T47D (cell line): ENCODE data around the gene GOLGA5.

ENCODE experiments used
- DNase-seq, 2 experiments: peaks; one replicate each; pipeline versions ENCODE4 v3.0.0 to v3.0.0-alpha.2; 2011 to 2012; ENCODE audit warnings: low read depth in 1 of 2, low spot score in 1 of 2
- JUND ChIP-seq: IDR thresholded peaks from 2 replicates; pipeline ENCODE4 v1.6.1; 2012; ENCODE audit warnings: low read depth
- in situ Hi-C: cut with HindIII; loops from 2 replicates; pipeline ENCODE4 v1.10.0; 2016; ENCODE audit warnings: low sequenced_read_pairs, low pct_unique_long_range_greater_than_20kb

GOLGA5 gene

DNA sequence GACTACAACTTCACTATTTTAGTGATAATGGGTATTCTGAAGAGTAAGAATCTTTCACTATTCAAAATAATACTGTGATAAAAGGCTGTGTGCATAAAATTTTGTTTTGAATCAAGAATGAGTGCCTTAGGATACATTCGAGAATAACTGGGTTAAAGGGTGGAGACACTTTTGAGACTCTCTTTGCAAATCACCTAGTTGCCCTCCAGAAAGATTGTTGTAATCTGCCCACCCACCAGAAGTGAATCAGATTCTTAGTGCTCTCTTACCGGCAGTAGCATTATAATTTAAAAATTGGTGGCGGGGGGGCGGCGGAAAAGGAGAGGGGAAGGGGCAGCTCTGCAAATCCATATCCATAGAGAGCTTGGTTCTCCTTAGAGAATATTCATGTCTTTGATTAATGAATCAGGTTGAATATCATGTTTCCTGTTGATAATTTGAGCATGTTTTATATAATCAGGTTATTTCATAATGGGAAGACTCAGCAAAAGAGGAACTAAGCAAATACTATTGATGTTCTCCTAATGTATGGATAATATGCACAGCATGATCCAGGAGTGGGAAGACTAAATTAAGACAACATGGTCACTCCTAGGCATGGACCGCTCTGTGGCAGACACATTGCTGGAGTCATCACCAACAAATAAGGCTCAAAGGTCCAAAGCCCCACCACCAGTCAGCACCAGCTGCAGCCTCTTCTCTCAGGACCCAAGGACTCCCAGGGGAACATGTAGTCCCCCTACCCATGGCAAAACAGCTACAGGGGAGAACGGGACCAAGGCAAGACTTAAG lies 66.1 kb downstream of the GOLGA5 start:
- in situ Hi-C loops = no loop called here
- DNase-seq = no peak
- TF ChIP-seq JUND = no peak

DNA sequence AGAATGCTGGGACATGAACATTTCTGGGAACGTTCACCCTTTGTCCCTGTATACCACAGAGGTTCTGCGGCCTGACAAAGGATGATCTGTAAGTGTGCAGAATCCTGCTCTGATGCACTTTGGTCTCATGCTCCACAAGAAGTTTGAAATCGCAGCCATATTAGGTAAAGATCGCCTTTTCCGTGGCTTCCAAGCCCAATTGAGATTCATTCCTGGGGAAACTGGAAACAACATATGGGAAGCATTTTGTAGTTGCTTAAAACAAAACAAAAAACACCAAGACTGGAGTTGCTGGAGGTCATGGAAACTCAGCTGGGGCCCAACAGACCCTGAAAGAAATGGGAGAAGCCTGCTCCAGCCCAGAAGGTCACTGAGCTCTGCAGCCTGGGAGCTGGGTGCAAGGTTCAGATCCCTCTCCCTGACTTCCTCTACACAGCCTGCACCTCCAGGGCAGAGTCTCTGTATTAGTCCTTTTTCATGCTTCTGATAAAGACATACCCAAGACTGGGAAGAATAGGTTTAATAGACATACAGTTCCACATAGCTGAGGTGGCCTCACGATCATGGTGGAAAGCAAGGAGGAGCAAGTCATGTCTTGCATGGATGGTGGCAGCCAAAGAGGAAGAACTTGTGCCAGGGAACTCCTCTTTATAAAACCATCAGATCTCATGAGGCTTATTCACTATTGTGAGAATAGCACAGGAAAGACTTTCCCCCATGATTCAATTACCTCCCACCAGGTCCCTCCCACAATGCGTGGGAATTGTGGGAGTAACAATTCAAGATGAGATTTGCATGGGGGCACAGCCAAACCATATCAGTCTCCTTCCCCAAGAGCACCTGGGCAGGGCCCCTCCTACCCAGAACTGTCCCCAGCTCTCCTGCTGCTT lies 68.0 kb downstream of the GOLGA5 start:
- TF ChIP-seq JUND = no peak
- no peak for DNase-seq
- in situ Hi-C loops = no loop called here

DNA sequence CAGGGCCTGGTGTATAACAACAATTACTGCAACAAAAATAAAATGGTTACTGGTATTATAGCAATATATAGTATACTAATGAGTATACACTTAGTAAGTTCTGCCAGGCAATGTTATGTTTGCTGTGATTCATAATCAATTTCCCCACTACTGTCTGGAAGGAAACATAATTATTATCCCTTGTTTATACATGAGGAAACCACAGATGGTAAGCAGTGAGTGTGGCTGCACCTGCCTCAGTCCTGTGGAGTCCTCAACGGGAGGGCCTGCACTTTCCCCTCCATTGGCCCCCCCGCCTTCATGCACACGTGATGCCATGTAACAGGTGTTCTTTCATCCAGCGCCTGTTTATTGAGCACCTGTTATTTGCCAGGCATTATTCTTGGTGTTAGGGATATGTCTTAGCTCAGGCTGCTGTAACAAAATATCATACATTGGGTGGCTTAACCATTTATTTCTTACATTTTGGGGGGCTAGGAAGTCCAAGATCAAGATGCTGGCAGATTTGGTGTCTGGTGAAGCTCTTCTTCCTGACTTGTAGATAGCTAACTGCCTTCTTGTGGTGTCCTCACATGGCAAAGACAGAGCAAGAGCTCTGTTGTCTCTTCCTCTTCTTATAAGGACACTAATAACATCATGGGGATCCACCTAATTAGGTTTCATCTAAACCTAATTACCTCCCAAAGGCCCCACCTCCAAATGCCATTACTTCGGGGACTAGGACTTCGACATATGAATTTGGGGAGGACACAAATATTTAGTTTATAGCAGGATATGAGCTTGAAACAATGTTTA lies 69.4 kb downstream of the GOLGA5 start:
- DNase-seq = no peak
- in situ Hi-C loops = no loop called here
- TF ChIP-seq JUND = no peak

DNA sequence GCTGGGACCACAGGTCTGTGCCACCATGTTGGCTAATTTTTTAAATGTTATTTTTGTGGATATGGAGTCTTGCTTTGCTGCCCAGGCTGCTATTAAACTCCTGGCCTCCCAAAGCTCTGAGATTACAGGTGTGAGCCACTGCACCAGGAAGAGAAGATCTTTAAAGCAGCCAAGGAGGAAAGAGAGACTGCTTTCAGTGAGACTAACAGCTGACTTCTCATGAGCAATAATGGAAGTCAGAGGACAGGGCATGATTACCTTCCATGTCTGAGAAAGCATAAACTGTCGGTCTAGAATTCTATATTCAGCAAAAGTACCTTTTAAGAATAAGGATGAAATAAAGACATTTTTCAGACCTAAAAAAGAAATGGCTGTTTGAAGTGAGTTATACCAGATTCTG lies 71.6 kb downstream of the GOLGA5 start:
- in situ Hi-C loops = no loop called here
- TF ChIP-seq JUND = no peak
- DNase-seq = no peak

DNA sequence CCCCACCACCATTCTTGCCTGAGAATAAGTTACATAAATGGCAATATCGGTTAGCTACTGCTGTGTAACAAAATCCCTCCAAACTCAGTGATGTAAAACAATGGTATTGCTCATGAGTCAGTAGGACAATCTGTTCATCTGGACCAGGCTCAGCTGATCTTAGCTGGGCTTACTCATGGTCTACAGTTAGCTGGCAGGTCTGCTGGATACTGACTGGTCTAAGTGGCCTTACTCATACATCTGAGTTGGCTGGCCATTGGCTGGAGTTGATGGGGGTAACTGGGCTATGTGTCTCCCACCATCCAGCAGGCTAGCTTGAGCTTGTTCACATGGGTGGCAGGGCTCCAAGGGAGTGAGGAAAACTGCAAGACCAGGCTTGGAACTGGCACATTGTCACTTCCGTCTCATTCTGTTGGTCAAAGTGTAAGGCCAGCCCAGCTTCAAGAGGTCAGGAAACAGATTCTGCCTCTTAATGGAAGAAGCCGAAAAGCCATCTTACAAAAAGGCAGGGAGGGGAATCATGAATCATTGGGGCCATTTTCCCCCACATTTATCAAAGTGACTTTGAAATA lies 72.2 kb downstream of the GOLGA5 start:
- no peak for TF ChIP-seq JUND
- in situ Hi-C loops = no loop called here
- no peak for DNase-seq

DNA sequence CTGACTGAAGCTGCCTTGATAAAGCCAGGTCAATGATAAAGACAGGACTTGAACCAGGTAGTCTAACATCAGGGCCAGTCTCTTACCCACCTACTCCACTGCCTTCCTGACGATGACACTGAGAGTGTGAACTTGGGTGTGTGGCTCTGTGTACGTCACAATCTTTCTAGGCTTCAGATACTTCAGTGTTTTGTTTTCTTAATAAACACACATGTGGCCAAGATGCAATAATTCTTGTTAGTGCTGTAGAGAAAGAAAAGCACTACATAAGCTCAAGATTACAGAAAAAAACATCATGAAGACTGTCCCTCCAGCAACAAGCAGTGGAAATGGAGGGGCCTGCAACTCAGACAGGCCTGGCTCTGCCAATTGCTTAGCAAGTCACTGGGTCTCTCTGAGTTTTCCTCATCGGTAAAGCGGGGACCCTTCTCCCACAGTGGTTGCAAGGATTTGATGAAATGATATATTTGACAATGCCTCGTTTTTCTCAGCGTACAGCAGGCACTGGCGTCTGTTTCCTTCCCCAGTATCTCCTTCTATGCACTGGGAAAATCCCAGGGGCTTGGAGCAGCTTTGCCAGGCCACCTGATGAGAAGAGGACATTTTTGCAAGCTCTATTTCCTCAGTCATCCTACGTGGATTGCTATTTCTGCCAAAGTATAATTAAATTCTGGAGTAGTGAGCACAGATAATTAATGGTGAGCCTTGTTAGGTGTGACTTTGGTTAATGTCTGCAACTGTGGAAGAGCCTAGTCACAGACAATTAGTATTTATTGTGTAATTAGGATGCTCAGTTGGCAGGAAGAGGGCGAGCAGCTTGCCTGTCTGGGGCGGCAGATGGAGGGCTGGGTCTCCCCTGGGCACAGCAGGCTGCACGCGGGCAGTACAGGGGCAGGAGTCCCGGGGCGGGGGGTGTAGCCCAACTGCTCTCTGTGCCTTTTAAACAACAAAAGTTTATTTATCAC lies 73.1 kb downstream of the GOLGA5 start:
- in situ Hi-C loops = no loop called here
- no peak for DNase-seq
- no peak for TF ChIP-seq JUND

DNA sequence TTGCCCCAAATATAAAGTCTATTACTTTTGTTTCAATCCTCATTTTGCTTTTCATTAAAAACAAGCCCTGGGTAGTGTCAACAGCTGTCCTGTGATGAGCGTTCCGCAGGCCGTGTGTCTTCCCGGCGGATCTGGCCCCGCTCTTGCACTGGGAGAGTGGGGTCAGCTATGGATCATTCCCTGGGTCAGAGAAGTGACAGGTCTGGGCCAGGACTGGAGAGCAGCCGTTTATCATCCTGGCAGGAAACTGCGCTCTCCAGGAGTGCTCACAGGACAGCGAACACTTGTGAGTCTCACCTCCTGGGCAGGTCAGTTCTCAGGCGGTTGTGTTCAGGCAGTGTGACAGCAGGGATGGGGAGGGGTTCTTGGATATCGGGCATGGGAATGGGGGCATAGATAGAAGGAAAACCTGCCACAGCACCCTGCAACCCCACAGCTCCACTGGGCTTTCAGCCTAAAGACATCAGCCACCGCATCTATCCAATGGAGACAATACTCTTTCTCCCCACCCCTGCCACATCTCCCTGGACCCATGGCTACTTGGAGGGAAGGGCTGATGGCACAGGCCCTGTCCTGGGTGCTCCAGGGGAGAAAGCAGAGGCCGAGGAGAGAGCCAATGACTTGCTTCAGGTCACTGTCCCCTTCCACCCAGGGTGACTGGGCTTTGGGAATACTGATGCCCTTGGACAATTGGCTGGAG lies 81.0 kb downstream of the GOLGA5 start:
- TF ChIP-seq JUND = no peak

DNA sequence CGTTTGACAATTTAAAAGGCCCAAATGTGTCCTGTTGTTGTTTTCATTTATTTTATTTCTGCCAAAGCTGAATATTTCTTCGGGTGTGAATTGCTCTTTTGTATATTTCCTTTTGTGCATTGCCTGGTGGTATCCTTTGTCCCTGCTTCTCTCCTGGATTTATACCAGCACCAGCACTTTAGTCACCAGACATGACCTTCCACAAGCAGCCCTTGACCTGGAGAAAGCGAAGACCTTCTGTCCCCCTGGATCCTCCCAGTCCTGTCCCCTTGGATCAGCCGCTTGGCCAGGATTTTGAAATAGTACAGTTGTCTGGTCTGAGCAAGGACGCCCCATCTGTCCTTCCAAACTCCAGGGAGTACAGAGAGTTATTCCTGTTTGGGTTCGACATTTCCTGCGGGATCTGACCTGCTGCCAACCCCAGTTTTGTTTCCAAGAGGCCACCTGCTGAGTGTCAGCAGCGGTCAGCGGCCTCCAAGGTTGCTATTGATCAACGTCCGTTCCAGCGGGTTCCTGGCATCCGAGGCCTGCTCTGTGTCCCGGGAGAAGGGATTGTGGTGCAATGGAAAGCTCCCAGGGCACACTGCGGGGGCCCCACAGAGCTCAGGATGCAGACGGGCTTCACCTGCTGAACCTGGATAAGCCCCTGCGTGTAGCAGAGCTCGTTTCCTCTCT lies 83.8 kb downstream of the GOLGA5 start:
- DNase-seq = no peak
- in situ Hi-C loops = no loop called here
- TF ChIP-seq JUND = no peak

More for the DNA sequence above, 81.0 kb downstream of the GOLGA5 start:
- in situ Hi-C loops = no loop called here
- DNase-seq = no peak

DNA sequence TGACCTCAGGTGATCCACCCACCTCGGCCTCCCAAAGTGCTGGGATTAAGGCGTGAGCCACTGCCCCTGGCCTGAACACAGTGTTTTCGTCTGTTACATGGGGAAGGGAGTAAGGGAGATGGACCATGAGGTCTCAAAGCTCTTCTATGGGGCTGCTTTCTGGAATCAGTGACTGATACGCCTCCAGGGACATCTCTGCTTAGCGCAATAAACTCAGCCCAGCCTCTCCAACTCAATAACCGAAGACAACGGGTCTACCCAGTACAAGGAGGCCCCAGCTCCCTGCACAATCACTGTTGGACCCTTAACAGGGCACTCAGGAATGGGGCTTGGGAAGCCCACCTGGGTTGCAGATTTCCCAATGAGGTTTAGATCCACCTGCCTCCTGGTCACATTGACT lies 86.2 kb downstream of the GOLGA5 start:
- no peak for DNase-seq
- in situ Hi-C loops = no loop called here
- TF ChIP-seq JUND = no peak

DNA sequence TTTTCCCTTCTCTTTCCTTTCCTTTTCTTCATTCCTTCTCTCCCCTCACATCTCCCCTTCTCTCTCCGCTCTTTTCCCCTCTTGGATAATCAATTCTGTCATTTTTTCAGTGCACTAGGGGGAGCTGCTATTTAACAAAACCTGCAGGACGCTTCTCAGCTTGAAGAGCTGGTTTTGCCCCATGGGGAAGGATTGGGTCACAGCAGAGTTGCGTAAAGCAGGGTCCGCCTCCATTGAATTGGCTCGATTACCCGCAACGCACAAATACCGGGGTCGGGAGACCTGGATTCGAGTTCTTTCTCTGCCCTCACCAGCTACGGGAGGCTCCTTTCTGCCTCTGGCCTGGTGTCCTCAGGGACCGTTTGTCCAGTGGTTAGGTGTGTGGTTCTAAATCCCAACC lies 86.7 kb downstream of the GOLGA5 start:
- DNase-seq = peak; percentile 91 to 93
- TF ChIP-seq JUND = no peak
- in situ Hi-C loops = no loop called here
